OCI-LY3 (cell line): ENCODE measurements around the gene PITPNM2.

ENCODE experiments used
- H2AFZ ChIP-seq: fragments of 200-600, 300-600 bp; shearing (Covaris generic); 2 replicates; pipeline ENCODE4 v1.6.0; 2014; ENCODE audit warnings: antibody characterized with exemption, low read depth, low read length
- H3K27ac ChIP-seq: fragments of 200-600, 300-600 bp; sonication (generic); 2 replicates; pipeline ENCODE4 v1.5.1; 2014; ENCODE audit warnings: mild to moderate bottlenecking, low read length, moderate library complexity, mixed read lengths
- H3K27me3 ChIP-seq: fragments of 200-600, 300-600 bp; sonication (generic); 2 replicates; pipeline ENCODE4 v1.6.1; 2014; ENCODE audit warnings: low read depth, low read length, mixed read lengths
- H3K36me3 ChIP-seq: fragments of 200-600, 300-600 bp; sonication (generic); replicated peaks from 2 replicates; pipeline ENCODE3; 2014; ENCODE audit warnings: low read depth, low read length, mixed read lengths
- H3K4me1 ChIP-seq: fragments of 300-600, 200-600 bp; sonication (generic); 2 replicates; pipeline ENCODE4 v1.6.1; 2014; ENCODE audit warnings: low read length, mixed read lengths
- H3K4me2 ChIP-seq: fragments of 200-600, 300-600 bp; sonication (generic); 2 replicates; pipeline ENCODE4 v1.6.1; 2014; ENCODE audit warnings: low read length, mixed read lengths
- H3K4me3 ChIP-seq: fragments of 300-600, 200-600 bp; sonication (generic); 2 replicates; pipeline ENCODE4 v1.5.1; 2014; ENCODE audit warnings: antibody characterized with exemption, mild to moderate bottlenecking, low read length, moderate library complexity
- H3K79me2 ChIP-seq: fragments of 300-600, 200-600 bp; shearing (Covaris generic); 2 replicates; pipeline ENCODE4 v1.6.1; 2014; ENCODE audit warnings: mild to moderate bottlenecking, low read length, mixed read lengths
- H3K9ac ChIP-seq: fragments of 300-600, 200-600 bp; shearing (Covaris generic); 2 replicates; pipeline ENCODE4 v1.6.0; 2014; ENCODE audit warnings: mild to moderate bottlenecking, low read length, moderate library complexity
- H3K9me3 ChIP-seq: fragments of 200-600, 300-600 bp; shearing (Covaris generic); 2 replicates; pipeline ENCODE4 v1.6.1; 2014; ENCODE audit warnings: low read length, mixed read lengths; ENCODE audit not compliant: insufficient read depth
- H4K20me1 ChIP-seq: fragments of 200-600, 300-600 bp; sonication (generic); 2 replicates; pipeline ENCODE4 v1.6.1; 2016; ENCODE audit warnings: low read length, mixed read lengths; ENCODE audit not compliant: insufficient read depth
- CTCF ChIP-seq: fragments of 200-600, 300-600 bp; sonication (generic); IDR thresholded peaks from 2 replicates; pipeline ENCODE4 v1.5.1; 2014; ENCODE audit warnings: antibody characterized with exemption, low read length, low read depth
- EZH2phosphoT487 ChIP-seq: fragments of 200-600 bp; shearing (Covaris generic); IDR thresholded peaks from 2 replicates; pipeline ENCODE4 v1.6.1; 2018; ENCODE audit warnings: antibody characterized with exemption, mixed run types, low read depth

The PITPNM2 gene

GRCh38 chr12:123109319-123109772 lies 41.5 kb downstream of the PITPNM2 start:
- Histone ChIP-seq H3K9me3 (no peaks in the 10 kb centered on the region), H3K27ac (no peak overlapping the region), H3K27me3 (no peaks in the 10 kb centered on the region), H2AFZ (no peak overlapping the region), H4K20me1 (no peaks in the 10 kb centered on the region), H3K4me2 (no peak overlapping the region), H3K36me3 (no peaks in the 10 kb centered on the region), H3K4me3 (no peak overlapping the region), H3K79me2 (no peaks in the 10 kb centered on the region), H3K4me1 (peaks cover 5% of the 10 kb centered on the region), H3K9ac (no peak overlapping the region)
- TF ChIP-seq CTCF (no peak), EZH2phosphoT487 (no peak)

DNA sequence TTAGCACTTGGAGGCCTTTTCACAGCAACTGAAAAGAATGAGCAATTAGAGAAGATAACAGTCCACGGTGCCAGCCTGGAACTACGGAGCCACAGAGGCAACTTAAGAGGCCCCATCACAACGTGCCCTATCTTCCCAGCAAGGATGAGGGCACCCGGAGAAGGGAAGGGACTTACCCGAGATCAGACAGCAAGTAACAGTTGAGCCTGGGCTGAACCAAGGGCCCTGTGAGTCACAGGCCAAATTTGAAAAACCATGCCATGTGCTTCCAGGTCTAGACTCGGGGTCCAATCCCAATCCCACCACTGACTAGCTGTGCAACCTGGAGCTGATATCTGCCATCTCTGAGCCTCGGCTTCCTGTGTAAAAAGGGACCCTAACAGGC lies 42.2 kb downstream of the PITPNM2 start:
- Histone ChIP-seq H3K27me3 (no peaks in the 10 kb centered on the region), H3K9ac (no peak overlapping the region), H3K4me1 (peaks cover 3% of the 10 kb centered on the region; the same call in 1 of the 2 replicates), H4K20me1 (no peaks in the 10 kb centered on the region), H3K4me3 (no peak overlapping the region), H2AFZ (no peak overlapping the region), H3K79me2 (no peaks in the 10 kb centered on the region), H3K27ac (no peak overlapping the region), H3K36me3 (no peaks in the 10 kb centered on the region), H3K9me3 (no peaks in the 10 kb centered on the region), H3K4me2 (no peak overlapping the region)
- no peak for TF ChIP-seq CTCF
- no peak for TF ChIP-seq EZH2phosphoT487

GRCh38 chr12:123107926-123108681 lies 42.8 kb downstream of the PITPNM2 start:
- H3K27me3 ChIP-seq = no peaks in the 10 kb centered on the region
- no peak overlapping the region for H3K4me2 ChIP-seq
- H3K4me1 ChIP-seq = peaks cover 3% of the 10 kb centered on the region; the same call in 1 of the 2 replicates
- H3K79me2 ChIP-seq = no peaks in the 10 kb centered on the region
- H3K9me3 ChIP-seq = no peaks in the 10 kb centered on the region
- no peak overlapping the region for H3K27ac ChIP-seq
- H3K9ac ChIP-seq = no peak overlapping the region
- no peaks in the 10 kb centered on the region for H4K20me1 ChIP-seq
- TF ChIP-seq EZH2phosphoT487 (no peak), CTCF (no peak)
- H2AFZ ChIP-seq = no peak overlapping the region
- H3K36me3 ChIP-seq = no peaks in the 10 kb centered on the region
- H3K4me3 ChIP-seq = no peak overlapping the region

DNA sequence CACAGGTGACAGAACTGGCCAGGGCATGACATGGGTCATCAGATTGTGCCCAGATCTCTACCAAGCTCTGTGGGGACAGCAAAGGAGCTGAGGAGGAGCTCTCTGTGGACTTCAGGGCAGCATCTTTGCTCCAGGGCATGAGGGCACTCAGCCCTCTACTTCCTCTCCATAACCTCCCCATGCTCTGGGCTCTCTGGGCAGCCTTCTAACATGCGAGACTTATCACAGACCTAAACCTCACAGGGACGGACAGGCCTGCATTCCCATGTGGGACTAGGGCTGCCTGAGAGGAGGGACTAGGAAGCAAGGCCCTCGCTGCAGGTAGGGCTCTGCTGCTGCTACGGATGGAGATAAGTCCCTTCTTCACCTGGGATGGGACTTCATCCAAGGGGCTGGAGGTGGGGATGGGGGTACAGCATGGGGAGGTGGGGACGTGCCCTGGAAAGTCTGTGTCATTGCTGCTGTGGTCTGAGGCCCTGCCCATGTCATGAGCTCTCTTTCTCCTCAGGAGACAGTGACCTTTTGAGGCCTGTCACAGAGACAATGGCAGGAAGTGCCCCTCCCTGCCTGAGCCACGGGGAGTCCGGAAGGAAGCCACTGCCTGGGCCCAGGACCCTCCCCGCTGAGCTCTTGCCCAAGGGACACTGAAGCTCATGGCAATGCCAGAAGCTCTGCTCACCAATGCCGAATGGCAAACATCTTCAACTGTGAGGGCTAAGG lies 44.1 kb downstream of the PITPNM2 start:
- no peak overlapping the region for H3K27ac ChIP-seq
- H4K20me1 ChIP-seq = no peaks in the 10 kb centered on the region
- TF ChIP-seq EZH2phosphoT487 (no peak), CTCF (no peak)
- H3K4me2 ChIP-seq = no peak overlapping the region
- H3K4me3 ChIP-seq = no peak overlapping the region
- H2AFZ ChIP-seq = no peak overlapping the region
- no peaks in the 10 kb centered on the region for H3K4me1 ChIP-seq
- H3K36me3 ChIP-seq = no peaks in the 10 kb centered on the region
- H3K27me3 ChIP-seq = no peaks in the 10 kb centered on the region
- no peaks in the 10 kb centered on the region for H3K79me2 ChIP-seq
- no peak overlapping the region for H3K9ac ChIP-seq
- H3K9me3 ChIP-seq = no peaks in the 10 kb centered on the region
